UCSD-AML1 (cell line): ENCODE data around the gene DIP2C.

ENCODE experiments used
- DNase-seq: peaks from one replicate; lab custom pipeline; 2025; ENCODE audit not compliant: unreplicated experiment; lab: John Stamatoyannopoulos, UW

DIP2C gene

GRCh38 chr10:224571-224970, 464.9 kb downstream of the DIP2C start:
- no peak for DNase-seq
